IPS DF 4.7 (cell line): ENCODE data around the gene TKT.

Experiments used
- DNase-seq: peaks from one replicate; pipeline ENCODE4 v3.0.0-alpha.2; 2013; ENCODE audit warnings: low spot score; ENCODE audit errors: extremely low read depth

Gene TKT

DNA sequence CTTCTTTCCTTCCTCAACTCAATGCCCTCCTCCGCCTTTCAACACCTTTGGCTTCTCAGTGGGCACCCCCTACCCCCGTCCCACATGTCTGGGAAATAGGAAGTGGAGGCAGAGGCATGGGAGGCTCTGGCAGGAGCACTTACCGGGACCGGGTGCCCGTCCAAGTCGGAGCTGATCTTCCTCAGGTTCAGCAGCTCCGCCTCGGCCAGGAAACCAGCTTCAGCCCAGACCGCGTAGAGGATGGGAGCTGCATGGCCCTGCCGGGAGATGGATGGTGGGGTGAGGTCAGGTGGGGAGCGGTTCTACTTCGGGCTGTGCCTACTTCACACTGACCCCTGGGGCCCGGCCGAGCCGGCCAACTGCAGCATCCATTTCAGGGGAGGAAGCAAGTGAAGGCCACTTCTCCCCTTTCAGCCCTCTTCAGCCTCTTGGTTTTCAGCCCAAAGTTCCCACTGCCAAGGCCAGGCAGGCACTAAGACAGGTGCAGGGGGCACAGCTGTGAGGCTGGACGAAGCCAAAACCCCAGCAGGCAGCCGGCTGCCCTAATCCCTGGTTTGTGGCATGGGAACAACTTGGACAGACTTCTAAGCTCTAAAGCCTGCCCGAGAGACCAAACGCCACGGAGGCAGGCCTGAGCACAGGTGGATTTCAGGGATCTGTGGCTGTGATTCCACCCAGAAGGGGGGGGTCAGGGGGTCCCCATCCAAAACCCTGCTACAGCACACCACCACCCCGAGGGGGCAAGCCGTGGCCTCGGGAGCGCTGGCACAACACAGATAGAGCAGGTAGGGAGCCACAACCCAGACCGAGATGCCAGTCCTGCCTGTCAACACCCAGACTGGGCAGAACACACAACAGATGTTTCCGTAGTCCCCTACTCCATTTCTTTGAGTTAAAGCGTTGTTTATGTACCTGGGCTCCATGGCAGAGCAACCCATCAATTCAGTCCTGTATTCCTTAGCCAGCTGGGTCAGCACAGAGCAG is 14.5 kb downstream of the TKT start:
- no peak for DNase-seq

DNA sequence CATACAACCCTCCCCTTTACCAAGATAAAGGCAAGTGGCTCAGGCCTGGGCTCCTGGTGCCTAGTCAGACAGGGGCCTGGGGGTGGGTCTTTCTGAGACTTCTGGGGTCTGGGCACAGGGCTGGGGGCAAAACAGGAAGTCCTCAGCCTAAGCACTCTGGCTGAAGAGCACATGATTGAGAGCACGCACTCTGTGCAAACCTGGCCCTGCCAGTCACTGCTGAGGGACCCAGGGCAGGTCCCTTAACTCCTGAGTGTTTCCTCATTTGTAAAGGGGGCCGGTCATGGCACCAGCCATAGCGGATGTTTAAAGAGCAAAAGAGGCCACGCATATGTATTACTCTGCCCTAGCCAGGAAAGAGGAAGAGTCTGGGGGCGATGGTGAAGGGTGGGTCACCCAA is 16.0 kb downstream of the TKT start:
- no peak for DNase-seq

DNA sequence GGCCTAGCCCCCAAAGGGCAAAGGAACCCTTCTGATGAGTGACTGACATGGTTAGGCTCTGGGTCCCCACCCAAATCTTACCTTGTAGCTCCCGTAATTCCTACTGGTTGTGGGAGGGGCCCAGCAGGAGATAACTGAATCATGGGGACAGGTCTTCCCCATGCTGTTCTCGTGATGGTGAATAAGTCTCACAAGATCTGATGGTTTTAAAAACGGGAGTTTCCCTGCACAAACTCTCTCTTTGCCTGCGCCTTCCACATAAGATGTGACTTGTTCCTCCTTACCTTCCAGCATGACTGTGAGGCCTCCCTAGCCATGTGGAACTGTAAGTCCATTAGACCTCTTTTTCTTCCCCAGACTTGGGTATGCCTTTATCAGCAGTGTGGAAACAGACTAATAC is 16.9 kb downstream of the TKT start:
- DNase-seq = no peak

DNA sequence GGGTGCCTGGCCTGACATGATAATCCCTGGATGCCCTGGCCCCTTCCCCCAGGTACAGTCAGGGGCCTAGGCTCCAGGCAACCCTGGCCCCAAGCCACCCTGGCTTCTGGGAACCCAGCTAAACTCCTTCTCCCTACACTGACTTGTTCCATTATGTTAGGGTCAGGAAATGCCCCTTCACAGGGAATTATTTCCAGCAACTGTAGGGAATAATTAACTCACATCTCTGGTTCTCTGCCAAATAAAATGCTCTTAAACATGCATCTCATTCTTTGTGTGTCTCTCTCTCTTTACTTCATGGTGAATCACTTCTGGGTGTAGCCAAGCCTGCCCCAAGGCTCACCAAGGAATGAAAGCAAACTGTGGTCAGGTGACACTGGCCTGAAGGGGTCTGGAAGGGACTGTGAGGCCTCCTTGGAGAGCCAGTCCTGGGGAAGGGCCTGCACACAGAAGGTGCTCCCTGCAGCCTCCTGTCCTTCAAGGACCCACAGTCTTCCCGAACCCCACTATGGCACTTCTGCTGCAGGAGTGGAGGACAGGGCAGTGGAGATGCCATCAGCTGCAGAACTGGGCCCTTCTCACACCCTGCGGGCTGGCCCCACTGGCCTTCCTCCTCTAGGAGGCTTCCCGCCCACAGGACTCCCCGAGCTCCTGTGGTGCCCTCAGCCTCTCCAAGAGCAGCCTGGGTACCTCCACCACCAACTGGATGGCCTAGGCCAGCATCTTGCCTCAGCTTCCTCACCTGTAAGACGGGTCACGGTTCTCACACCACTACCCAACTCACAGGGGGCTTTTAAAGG is 17.6 kb downstream of the TKT start:
- no peak for DNase-seq

DNA sequence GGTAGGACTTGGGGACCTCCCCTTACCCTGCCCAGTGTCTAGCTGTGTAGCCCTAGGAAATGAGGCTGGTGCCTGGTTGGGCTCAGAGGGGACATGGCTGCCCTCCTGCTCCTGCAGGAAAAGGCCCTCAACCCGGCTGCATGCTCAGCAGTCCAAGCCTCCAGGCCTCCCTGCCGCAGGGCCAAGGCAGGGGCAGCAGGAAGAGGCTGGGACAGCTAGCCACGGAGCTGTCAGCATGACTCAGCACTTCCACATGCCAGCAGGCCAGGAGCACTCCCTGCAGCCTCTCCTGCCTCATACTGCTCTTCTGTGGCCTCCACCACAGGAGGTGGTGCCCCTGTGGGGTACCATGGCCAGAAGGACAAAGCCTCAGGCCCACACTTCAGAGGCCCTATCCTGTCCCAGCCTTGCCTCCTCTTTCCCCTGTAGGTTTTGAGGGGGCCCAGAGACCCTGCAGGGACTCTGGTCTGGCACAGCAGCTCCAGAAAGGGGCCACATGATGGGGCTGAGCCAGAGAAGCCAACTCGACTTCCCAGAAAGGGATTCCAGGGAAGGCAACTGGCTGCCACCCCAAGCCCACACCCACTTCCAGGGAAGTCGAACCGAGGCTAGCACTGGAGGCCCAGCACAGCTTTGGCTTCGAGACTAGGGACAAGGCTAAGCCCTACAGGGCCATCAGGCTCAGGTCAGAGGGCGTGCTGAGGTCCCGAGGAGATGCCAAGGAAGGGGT is 19.5 kb downstream of the TKT start:
- no peak for DNase-seq

DNA sequence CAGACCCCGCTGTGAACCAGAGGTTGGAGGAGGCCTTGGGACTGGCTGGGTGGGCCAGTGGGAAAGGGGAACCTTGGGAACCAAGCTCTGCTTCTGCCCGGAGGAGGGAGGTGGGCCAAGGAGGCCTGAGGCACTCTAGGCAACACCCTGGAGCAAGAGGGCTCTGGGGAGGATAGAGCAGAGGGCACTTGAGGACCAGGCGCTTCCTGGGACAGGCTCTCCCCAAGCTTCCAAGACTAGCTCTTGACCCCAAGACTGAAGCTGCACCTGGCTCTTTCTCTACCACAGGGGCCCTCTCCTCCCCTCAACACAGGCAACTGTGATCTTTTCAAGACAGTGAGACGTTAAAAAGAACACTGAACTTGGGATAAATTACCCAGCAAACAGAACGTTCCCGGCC is 20.3 kb downstream of the TKT start:
- no peak for DNase-seq

DNA sequence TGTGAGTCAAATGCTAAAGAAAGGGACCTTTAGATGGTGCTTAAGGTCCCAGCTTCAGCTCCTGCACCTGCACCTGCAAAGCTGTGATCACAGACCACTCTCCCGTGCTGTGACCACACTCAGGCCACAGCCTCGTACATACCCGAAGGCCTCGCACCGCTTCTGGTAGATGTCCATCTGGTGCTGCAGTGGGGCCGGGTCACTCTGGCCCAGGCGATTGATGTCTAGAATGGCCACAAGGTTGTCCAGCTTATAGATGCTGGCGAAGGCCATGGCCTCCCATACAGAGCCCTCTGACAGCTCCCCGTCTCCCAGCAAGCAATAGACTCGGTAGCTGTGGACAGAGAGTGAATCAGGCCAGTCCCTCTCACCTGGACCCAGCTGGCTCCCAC is 21.0 kb downstream of the TKT start:
- no peak for DNase-seq

DNA sequence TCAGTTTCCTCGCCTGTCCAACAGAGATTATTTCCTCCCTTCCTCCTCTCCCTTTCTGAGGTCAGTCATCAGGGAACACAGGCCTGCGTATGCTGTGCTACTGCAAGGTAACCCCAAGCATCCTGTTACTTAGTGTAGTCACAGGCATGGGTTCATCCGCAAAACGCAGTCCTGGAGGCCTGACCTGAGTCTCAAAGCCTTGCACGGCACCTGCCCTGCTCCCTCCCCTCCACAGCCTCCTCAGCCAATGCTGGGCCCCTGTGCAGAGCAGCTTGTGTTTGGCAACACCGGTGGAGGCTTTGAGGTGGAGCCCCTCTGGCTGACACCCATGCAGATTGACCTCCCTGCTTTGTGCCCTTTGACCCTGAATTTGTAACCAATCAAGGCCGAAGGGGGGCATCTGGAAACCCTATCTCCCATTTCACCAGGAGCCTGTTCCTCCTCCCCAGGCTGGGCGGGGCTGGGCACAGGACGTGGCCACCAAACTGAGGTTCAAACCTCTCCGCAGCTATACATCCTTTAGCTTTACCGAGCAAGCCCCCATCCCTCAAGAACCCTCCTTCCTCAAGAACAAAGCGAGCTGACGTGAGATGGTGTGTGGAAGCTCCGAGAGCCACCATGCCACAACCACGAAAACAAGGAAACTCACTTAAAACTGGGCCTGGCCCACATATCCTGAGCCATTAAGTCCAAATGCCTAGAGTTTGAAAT is 21.5 kb downstream of the TKT start:
- DNase-seq = no peak

DNA sequence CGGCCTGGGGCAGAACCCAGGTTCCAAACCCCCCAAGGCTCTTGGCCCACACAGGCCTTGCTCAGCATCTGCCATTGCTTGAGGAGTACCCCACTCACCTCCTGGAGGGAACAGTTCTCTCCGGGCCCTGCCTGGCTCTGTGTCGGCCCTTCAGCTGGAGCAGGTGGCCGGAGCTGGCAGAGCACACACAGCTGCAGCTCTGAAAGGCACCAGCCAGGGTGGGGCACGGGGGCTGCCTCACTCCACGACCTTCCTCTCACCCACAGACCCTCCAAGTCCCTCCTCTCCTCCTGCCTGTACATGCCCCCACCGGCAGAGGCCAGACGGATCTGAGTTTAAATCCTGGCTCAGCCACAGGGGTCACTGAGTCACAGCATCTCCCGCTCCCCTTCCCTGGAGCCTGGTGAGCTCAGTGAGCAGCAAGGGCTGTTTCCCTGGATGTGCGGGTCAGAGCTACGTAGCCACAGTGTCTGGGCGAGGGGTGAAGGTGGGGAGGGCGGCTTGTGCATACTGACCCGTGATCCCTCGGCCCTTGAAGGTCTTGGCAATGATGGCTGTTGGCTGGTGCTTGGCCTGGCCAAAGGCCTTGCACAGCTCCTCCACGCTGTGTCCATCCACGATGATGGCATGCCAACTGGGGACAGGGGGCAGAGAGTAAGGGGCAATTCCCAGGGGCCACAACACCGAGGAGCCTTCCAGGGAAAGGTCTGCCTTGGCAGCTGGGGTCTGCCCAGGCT is 23.0 kb downstream of the TKT start:
- DNase-seq = no peak

DNA sequence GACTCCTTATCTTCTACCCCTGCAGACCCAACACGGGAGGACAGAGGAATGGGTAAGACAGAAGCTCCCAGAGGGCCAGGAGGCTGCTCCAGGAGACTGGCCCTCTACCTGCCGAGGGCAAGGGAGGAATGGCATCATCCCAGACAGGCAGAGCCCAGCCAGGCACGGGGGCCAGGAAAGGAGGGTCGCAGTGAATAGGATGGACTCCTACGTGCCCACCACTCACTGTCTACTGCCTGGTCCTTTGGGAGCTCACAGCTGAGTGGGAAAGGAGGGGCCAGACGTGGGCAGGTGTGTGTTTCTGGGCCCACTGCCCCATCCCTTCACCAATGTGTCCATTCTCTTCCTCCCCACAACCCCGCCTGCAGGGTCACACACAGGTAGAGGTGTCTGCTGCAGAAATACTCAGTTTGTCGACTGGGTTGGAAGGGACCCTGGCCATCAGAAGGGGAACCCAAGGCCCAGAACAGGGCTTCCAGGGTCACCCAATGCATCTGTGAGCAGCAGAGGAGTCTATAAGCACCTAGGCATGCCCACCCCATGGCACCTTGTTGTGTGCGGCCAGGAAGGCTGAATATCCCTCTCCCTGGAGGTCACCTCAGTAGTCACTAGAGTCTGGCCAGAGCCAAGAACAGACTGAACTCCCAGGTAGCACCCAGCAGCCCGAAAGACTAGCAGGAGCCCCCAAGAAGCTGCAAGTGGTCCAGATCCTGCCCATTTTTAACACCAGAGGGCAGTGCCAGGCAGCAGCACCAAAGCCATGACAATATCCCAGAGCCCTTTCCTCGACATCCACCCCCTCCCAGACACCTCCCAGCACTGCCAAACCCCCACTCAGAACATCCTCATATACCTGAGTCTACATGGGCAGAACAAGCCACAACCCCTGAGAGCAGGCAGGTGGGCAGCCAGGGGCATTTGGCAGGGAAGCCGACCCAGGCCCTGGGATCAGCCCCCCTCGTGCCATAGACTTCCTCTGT is 24.0 kb downstream of the TKT start:
- no peak for DNase-seq

DNA sequence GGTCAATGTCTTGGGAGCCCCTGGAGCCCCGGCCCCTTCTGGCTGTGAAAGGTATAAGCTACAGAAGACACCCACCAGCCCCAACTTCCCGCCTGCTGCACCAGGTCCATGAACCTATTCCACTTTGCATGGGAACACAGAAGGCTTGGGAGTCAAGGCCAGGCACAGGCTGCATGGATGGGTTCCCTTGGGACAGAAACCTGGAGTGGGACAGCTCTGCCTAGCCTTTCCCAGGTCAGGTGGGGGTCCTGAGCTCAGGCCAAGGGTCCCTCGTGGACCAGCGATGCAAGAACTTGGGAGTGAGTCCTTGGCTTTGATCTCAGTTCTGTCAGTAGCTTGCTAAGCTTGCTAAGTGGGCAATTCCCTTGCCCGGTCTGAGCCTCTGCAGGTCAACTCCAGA is 25.0 kb downstream of the TKT start:
- DNase-seq = no peak

DNA sequence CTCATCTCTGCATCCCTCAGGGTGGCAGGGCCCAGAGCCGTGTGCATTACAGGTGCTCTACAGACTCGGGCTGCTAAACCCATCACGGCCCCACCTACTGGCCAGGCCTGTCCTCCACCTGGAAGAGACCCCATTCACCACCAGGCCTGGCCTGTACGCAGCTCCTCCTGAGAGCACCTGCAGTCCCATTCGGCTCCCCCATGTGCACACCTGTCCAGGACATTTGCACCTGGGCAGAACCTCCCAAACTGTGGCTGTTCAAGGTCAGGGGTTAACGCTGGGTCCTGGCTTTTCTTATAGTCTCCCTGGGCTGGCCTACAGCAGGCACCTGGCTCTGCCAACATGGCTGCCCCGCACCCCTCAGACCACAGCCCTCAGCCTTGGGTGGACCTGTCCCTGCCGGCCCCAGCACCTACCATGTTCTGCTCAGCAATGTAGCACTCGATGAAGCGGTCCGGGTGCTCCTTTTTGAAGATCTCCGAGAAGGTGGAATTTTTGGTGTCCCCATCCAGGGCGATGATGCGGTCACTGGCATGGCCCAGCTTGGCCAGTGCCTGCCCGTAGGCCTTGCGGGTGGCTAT is 25.7 kb downstream of the TKT start:
- no peak for DNase-seq

DNA sequence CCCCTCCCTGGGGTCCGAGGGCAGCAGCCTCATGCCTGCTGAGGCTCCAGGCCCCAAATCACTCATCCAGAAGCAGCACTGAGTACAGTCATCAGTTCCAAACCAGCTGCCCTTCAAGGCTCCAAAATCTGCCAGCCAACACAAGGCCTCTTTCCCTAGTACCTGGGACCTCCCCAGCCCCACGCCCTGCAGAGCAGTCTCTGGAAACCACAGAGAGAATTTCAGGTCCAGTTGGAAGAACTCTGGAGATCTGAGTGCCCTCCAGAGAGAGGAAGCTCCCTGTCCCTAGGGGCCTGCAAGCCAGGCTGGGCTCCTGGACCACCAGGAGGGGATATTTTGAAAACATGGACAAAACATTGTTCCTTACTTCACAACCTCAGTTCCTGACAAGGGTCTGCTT is 26.2 kb downstream of the TKT start:
- DNase-seq = no peak

DNA sequence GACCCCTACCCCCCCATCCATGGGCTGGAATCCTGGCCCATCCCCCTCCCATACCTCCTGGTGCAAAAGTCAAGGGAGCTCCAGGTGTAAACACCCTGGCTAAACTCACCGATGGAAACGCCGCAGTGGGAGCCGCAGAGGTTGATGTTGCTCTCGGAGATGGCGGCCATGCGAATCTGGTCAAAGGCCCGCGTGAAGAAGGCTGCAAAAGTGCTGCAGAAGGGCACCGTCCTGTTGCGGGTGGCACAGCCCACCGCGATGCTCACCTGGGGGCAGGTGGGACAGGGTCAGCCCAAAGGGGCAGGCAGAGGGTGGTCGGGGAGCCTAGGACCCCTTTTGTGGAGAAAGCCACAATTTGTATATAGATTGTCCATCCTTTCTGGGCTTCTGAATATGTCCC is 26.7 kb downstream of the TKT start:
- DNase-seq = no peak

DNA sequence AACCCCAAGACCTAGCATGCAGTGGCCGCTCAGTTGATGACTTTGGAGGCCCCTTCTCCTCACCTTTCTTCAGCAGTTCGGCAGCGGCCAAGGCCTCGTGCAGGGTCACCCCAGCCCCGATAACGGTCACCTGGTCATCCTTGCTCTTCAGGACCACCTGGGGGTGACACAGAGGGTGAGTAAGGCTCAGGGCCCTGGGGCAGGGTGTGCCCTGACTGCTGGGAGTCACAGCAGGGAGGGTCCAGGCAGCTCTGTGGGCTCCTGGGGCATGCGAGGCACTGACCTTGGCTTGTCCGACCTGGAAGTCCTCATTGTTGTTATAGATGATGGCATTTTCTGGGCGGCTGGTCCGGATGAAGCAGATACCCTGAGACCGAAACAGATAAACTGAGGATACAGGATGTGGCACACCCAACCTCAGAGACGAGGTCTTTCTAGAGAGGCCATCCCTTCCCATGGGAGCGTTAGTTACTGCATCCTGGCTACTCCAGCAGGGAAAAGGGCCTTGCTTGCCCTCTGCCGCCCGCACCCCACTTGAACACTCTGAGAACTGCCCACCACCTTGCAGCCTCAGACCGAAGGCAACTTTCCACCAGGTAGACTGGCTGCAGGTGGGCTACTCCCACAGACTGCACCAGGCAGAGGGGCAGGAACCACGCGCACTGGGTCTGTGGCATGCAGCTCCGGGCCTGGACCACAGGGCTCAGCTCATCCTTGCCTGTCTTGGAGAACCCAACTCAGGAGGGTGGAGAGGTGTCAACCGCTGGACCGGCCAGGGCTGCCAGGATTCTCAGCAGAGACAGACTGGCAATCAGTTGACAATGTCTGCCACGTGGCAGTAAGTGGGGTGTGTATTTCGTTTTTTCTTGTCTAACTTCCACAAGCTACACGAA is 27.6 kb downstream of the TKT start:
- no peak for DNase-seq

DNA sequence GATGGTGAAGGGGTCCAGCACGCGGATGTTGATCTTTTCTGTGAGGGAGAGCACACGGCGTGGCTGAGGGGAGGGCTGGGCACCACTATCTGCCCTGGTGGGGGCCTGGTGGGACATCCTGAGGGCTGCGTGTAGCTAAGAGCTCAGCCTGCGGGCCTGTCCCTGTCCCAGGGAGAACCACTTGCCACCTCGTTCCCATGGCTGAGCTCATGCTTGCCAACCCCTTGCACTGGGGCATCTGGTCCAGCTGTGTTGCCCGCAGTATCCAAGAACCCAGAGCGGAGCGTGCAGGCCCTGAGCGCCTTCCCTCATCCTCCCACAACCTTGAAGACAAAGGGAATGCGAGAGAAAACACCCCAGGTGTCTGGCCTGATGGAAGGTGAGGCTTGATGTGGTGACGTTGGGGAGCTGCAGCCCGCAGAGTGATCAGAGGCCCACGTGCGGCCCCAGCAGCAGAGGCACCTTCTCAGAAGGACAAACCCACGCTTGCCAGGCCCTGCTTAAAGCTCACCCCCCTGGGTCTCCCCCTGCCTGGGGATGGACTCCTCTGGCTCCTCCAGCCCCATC is 28.9 kb downstream of the TKT start:
- DNase-seq = no peak

DNA sequence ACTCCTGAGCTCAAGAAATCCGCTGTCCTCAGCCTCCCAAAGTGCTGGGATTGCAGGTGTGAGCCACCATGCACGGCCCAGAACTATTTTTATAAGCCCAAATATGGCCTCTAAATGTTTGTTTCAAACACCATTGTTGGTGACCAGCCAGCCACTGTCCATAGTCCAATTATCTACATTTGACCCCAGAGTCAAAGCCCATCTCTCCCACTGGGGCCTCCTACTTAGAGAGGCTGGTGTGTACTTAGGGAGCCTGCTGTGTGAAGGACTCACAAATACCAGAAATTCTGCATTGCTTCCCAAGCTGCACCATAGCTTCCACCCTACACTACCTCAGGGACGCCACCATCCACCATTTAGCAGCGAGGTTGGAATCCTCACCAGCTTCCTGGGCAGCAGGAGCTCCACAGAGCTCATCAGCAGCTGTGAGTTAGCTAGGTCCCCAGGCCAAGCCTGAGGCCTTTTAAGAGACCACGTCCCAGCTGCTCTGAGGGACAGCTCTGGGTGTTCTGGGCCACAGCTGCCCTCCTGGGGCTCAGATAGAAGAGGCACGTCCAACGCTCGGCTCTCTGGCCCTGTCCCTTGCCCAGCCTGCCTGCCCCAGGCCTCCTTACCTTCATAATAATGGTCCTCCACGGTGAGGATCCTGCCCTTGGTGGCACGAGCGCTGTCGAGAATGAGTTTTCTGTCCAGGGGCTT is 29.5 kb downstream of the TKT start:
- no peak for DNase-seq
